Measurements from ENCODE around the gene PEF1. TPM values are rescaled to one million over a fixed set of nuclear protein-coding genes. Genes with fewer than 3 reads are reported as not detected.

The PEF1 gene
- total RNA-seq, 1 donor from 2014 or later, result 70.9 TPM

DNA sequence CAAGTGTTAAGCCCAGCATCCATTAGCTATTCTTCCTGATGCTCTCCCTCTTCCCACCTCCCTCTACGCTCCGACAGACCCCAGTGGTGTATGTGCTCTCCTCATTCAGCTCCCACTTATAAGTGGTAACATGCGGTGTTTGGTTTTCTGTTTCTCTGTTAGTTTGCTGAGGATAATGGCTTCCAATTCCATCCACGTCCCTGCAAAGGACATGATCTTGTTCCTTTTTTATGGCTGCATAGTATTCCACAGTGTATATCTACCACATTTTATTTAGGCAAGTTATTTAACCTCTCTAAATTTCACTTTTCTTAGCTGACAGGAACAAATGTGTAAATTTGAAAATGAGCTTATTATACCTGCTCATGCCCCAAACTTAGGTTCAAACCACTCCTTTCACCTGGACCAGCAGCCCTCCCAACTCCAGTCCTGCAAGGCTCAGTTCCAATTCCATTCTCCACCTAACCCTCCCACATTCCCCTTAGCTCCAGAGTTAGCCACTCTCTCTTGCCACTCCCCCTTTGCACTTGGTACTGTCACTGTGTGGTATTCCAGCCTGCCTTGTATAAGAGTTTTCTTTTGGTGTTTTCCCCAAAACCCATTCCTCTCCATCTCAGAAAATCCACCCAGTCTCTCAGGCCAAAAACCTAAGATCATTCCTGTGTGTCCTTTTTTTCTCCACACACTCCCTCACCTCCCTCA, 1.7 kb upstream of the PEF1 start:
- H3K27ac Mint-ChIP-seq (ENCODE audit: unreplicated experiment), result peak overlapping the region; percentile 100
- H3K4me3 Mint-ChIP-seq (ENCODE audit: unreplicated experiment), result peak overlapping the region; percentile 87
- DNase-seq (ENCODE audit: low spot score), result no peak
- no peaks in the 10 kb centered on the region for H3K9me3 Mint-ChIP-seq (ENCODE audit: unreplicated experiment)
- peaks cover 25% of the 10 kb centered on the region for H3K4me1 Mint-ChIP-seq (ENCODE audit: unreplicated experiment)
- H3K36me3 Mint-ChIP-seq (ENCODE audit: low read depth, unreplicated experiment), result peaks cover 3% of the 10 kb centered on the region
- TF ChIP-seq, protein P1, sequence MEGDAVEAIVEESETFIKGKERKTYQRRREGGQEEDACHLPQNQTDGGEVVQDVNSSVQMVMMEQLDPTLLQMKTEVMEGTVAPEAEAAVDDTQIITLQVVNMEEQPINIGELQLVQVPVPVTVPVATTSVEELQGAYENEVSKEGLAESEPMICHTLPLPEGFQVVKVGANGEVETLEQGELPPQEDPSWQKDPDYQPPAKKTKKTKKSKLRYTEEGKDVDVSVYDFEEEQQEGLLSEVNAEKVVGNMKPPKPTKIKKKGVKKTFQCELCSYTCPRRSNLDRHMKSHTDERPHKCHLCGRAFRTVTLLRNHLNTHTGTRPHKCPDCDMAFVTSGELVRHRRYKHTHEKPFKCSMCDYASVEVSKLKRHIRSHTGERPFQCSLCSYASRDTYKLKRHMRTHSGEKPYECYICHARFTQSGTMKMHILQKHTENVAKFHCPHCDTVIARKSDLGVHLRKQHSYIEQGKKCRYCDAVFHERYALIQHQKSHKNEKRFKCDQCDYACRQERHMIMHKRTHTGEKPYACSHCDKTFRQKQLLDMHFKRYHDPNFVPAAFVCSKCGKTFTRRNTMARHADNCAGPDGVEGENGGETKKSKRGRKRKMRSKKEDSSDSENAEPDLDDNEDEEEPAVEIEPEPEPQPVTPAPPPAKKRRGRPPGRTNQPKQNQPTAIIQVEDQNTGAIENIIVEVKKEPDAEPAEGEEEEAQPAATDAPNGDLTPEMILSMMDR (IDR thresholded peaks at IDR 0.05; ENCODE audit: unreplicated experiment), result no peak
- peaks cover 14% of the 10 kb centered on the region for H3K27me3 Mint-ChIP-seq (ENCODE audit: unreplicated experiment)

DNA sequence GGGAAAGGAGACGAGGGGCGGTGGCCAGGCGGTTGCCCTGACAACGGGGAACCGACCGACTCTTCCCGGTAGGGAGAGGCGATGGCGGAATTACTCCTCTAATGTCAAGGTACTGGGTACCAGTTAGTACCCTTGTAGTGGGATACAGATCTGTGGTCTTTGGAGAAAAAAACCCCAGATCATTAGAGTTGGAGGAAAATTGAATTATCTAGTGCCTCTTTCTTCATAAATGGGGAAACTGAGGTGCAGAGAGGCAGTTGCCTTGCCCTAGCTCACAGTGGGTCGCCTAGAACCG, 545 bp upstream of the PEF1 start:
- Mint-ChIP-seq H3K27ac (ENCODE audit: unreplicated experiment) (peak overlapping the region; percentile 100), H3K9me3 (ENCODE audit: unreplicated experiment) (no peaks in the 10 kb centered on the region), H3K27me3 (ENCODE audit: unreplicated experiment) (peaks cover 14% of the 10 kb centered on the region), H3K4me1 (ENCODE audit: unreplicated experiment) (peaks cover 25% of the 10 kb centered on the region), H3K4me3 (ENCODE audit: unreplicated experiment) (peak overlapping the region; percentile 97), H3K36me3 (ENCODE audit: low read depth, unreplicated experiment) (peaks cover 3% of the 10 kb centered on the region)
- TF ChIP-seq, protein P1 (IDR thresholded peaks at IDR 0.05; ENCODE audit: unreplicated experiment), result no peak
- DNase-seq (ENCODE audit: low spot score), result peak; percentile 82

DNA sequence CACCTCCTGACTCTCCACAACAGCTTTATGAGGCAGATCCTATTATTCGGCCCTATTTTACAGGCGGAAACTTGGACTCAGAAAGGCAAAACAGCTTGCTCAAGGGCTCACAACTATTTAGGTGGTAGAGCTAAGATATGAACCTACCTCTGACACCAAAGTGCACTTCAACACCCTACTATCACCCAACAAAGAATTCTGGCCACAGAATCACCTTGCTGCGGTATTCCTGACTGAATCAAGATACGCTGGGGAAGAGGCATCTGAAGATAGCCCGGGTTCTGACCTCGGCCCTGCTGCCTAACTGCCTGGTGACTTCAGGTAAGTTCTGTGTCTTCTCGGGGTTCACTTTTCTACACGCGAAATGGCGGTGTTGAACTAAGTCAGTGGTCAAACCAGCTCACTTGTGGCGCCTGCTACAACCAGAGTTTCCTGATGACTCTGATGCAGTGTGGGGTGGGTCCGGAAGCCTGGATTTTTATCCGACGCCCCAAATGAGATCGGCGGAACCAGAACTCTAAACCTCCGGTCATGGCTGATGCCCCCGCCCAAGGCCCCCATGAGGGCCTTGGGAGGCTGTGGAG, 608 bp downstream of the PEF1 start:
- Mint-ChIP-seq H3K4me3 (ENCODE audit: unreplicated experiment) (peak overlapping the region; percentile 97), H3K27ac (ENCODE audit: unreplicated experiment) (peak overlapping the region; percentile 100), H3K36me3 (ENCODE audit: low read depth, unreplicated experiment) (peaks cover 3% of the 10 kb centered on the region), H3K9me3 (ENCODE audit: unreplicated experiment) (no peaks in the 10 kb centered on the region), H3K27me3 (ENCODE audit: unreplicated experiment) (peaks cover 13% of the 10 kb centered on the region), H3K4me1 (ENCODE audit: unreplicated experiment) (peaks cover 25% of the 10 kb centered on the region)
- no peak for DNase-seq (ENCODE audit: low spot score)
- TF ChIP-seq, protein P1 (IDR thresholded peaks at IDR 0.05; ENCODE audit: unreplicated experiment), result no peak

DNA sequence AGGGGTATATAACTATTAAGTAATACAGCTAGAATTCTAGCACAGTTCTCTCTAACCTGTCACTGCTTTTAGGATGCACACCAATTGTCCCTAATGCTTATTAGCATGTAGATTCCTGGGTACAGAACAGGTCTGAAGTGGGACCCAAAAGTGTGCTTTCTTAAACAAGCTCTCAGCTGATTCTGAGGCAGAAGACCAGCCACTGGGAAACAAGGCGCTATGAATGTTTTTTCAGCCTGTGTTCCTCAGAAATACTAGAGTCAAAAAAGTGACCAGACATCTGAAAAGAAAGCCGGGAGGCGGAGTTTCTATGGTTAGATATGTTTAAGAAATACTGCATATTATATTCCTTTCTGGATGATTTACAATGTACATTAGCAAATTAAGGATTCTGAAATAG, 1.8 kb downstream of the PEF1 start:
- Mint-ChIP-seq H3K27ac (ENCODE audit: unreplicated experiment) (peak overlapping the region; percentile 28), H3K9me3 (ENCODE audit: unreplicated experiment) (no peaks in the 10 kb centered on the region), H3K27me3 (ENCODE audit: unreplicated experiment) (peaks cover 13% of the 10 kb centered on the region), H3K4me1 (ENCODE audit: unreplicated experiment) (peaks cover 17% of the 10 kb centered on the region), H3K36me3 (ENCODE audit: low read depth, unreplicated experiment) (peaks cover 3% of the 10 kb centered on the region), H3K4me3 (ENCODE audit: unreplicated experiment) (no peak overlapping the region)
- TF ChIP-seq, protein P1 (IDR thresholded peaks at IDR 0.05; ENCODE audit: unreplicated experiment), result no peak
- DNase-seq (ENCODE audit: low spot score), result no peak

DNA sequence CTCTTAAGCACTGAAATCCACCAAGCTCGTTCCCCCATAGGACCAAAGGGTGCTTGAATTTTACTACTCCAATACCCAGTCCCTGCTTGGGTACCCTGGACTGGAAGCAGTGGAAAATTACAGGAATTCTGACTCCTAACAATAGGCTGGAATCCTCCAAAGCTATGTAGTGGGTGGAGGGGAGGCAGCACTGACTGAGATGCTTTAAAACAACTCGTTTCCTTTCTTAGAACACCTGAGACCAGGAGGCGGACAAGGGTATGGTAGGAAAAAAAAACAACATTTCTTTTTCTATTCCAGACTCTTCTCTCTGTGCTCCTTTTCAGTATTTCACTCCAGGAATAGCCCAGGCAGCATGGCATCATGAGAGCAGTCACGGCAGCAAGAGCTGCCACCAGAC, 2.3 kb downstream of the PEF1 start:
- Mint-ChIP-seq H3K4me3 (ENCODE audit: unreplicated experiment) (no peak overlapping the region), H3K27ac (ENCODE audit: unreplicated experiment) (peak overlapping the region; percentile 62), H3K4me1 (ENCODE audit: unreplicated experiment) (peaks cover 17% of the 10 kb centered on the region), H3K36me3 (ENCODE audit: low read depth, unreplicated experiment) (peaks cover 3% of the 10 kb centered on the region), H3K9me3 (ENCODE audit: unreplicated experiment) (no peaks in the 10 kb centered on the region), H3K27me3 (ENCODE audit: unreplicated experiment) (peaks cover 13% of the 10 kb centered on the region)
- no peak for DNase-seq (ENCODE audit: low spot score)
- TF ChIP-seq, protein P1 (IDR thresholded peaks at IDR 0.05; ENCODE audit: unreplicated experiment), result no peak

Data from endothelial cell (in vitro differentiated cells).